ENCODE measurements around the gene C1orf21.

The C1orf21 gene

GRCh38 chr1:184520336-184520735 lies 133.5 kb downstream of the C1orf21 start:
- DNase-seq = no peak

GRCh38 chr1:184524248-184524647 lies 137.4 kb downstream of the C1orf21 start:
- DNase-seq = no peak

- DNase-seq = no peak
These were observed 140.6 kb downstream of the C1orf21 start for GRCh38 chr1:184527402-184527801.

GRCh38 chr1:184530226-184530625 lies 143.4 kb downstream of the C1orf21 start:
- no peak for DNase-seq

GRCh38 chr1:184531296-184531695 lies 144.5 kb downstream of the C1orf21 start:
- no peak for DNase-seq

- DNase-seq = no peak
These were observed 145.4 kb downstream of the C1orf21 start for GRCh38 chr1:184532199-184532598.

GRCh38 chr1:184533049-184533448 lies 146.2 kb downstream of the C1orf21 start:
- peak; percentile 70 to 77 for DNase-seq

GRCh38 chr1:184533915-184534314 lies 147.1 kb downstream of the C1orf21 start:
- no peak for DNase-seq

GRCh38 chr1:184534690-184535089 lies 147.9 kb downstream of the C1orf21 start:
- DNase-seq = no peak

GRCh38 chr1:184535191-184535970 lies 148.6 kb downstream of the C1orf21 start:
- peak in 1 of 2 donors; percentile 18 for DNase-seq

- DNase-seq = no peak
These were observed 149.6 kb downstream of the C1orf21 start for GRCh38 chr1:184536246-184536985.

- DNase-seq = no peak
These were observed 152.8 kb downstream of the C1orf21 start for GRCh38 chr1:184539580-184539979.

- DNase-seq = no peak
These were observed 154.8 kb downstream of the C1orf21 start for GRCh38 chr1:184541537-184542152.

- no peak for DNase-seq
These were observed 155.5 kb downstream of the C1orf21 start for GRCh38 chr1:184542291-184542690.

GRCh38 chr1:184545601-184546000 lies 158.8 kb downstream of the C1orf21 start:
- DNase-seq = no peak

- no peak for DNase-seq
These were observed 165.6 kb downstream of the C1orf21 start for GRCh38 chr1:184552446-184552845.

- DNase-seq = no peak
These were observed 167.0 kb downstream of the C1orf21 start for GRCh38 chr1:184553845-184554244.

GRCh38 chr1:184555665-184556641 lies 169.1 kb downstream of the C1orf21 start:
- no peak for DNase-seq

GRCh38 chr1:184556665-184557064 lies 169.8 kb downstream of the C1orf21 start:
- DNase-seq = no peak

- no peak for DNase-seq
These were observed 170.9 kb downstream of the C1orf21 start for GRCh38 chr1:184557423-184558347.

- no peak for DNase-seq
These were observed 171.9 kb downstream of the C1orf21 start for GRCh38 chr1:184558691-184559090.
